Loucy (cell line): ENCODE measurements around the gene YBX2.

Source experiments
- H2AFZ ChIP-seq: fragments of 200-600 bp; sonication (generic); 2 replicates; pipeline ENCODE4 v1.6.0; 2016; ENCODE audit warnings: antibody characterized with exemption, mild to moderate bottlenecking, low read length, moderate library complexity
- H3F3A ChIP-seq: fragments of 200-600 bp; 2 replicates; pipeline ENCODE4 v1.6.0; 2016; ENCODE audit warnings: antibody characterized with exemption, low read depth, mild to moderate bottlenecking
- H3K27me3 ChIP-seq: fragments of 200-600 bp; sonication (generic); 2 replicates; pipeline ENCODE4 v1.6.1; 2014; ENCODE audit warnings: low read length, mild to moderate bottlenecking; ENCODE audit not compliant: insufficient read depth, poor library complexity, severe bottlenecking
- H3K36me3 ChIP-seq: fragments of 200-600 bp; sonication (generic); 2 replicates; pipeline ENCODE4 v1.6.1; 2016; ENCODE audit warnings: low read length; ENCODE audit not compliant: insufficient read depth
- H3K4me1 ChIP-seq: fragments of 200-600 bp; sonication (generic); 2 replicates; pipeline ENCODE4 v1.5.1; 2014; ENCODE audit warnings: low read length, mild to moderate bottlenecking; ENCODE audit not compliant: insufficient read depth, poor library complexity, severe bottlenecking
- H3K4me2 ChIP-seq: fragments of 200-600 bp; sonication (generic); 2 replicates; pipeline ENCODE4 v1.6.0; 2014; ENCODE audit warnings: antibody characterized with exemption, low read length, low read depth, mild to moderate bottlenecking; ENCODE audit not compliant: poor library complexity, severe bottlenecking
- H3K4me3 ChIP-seq: fragments of 200-600 bp; sonication (generic); 2 replicates; pipeline ENCODE4 v1.5.1; 2014; ENCODE audit warnings: low read length, mild to moderate bottlenecking, mixed read lengths; ENCODE audit not compliant: poor library complexity, severe bottlenecking
- H3K79me2 ChIP-seq: fragments of 200-600 bp; sonication (generic); 2 replicates; pipeline ENCODE4 v1.6.1; 2014; ENCODE audit warnings: low read length; ENCODE audit not compliant: insufficient read depth
- H3K9ac ChIP-seq: fragments of 200-600 bp; sonication (generic); 2 replicates; pipeline ENCODE4 v1.6.0; 2014; ENCODE audit warnings: mild to moderate bottlenecking, low read depth, low read length, moderate library complexity; ENCODE audit not compliant: poor library complexity, severe bottlenecking
- H3K9me2 ChIP-seq: fragments of 200-600 bp; sonication (generic); replicated peaks from 2 replicates; pipeline ENCODE4 v1.6.1; 2016; ENCODE audit warnings: low read depth, low read length, mixed read lengths
- H3K9me3 ChIP-seq: fragments of 200-600 bp; sonication (generic); 2 replicates; pipeline ENCODE4 v1.6.1; 2014; ENCODE audit warnings: mild to moderate bottlenecking, antibody characterized with exemption, low read length, low read depth; ENCODE audit not compliant: insufficient read depth
- H4K20me1 ChIP-seq: fragments of 200-600 bp; sonication (generic); 2 replicates; pipeline ENCODE4 v1.6.0; 2014; ENCODE audit warnings: antibody characterized with exemption, low read length, mild to moderate bottlenecking; ENCODE audit not compliant: insufficient read depth, poor library complexity, severe bottlenecking
- EZH2phosphoT487 ChIP-seq: fragments of 200-600 bp; IDR thresholded peaks from 2 replicates; pipeline ENCODE4 v1.6.1; 2018; ENCODE audit warnings: antibody characterized with exemption, mild to moderate bottlenecking, moderate library complexity, borderline replicate concordance
- TF ChIP-seq, protein P1 (sequence below): fragments of 200-600 bp; sonication (generic); conservative IDR thresholded peaks from 2 replicates; pipeline ENCODE4 v1.5.1; 2014; ENCODE audit warnings: mild to moderate bottlenecking, antibody characterized with exemption, low read length

YBX2 gene

DNA sequence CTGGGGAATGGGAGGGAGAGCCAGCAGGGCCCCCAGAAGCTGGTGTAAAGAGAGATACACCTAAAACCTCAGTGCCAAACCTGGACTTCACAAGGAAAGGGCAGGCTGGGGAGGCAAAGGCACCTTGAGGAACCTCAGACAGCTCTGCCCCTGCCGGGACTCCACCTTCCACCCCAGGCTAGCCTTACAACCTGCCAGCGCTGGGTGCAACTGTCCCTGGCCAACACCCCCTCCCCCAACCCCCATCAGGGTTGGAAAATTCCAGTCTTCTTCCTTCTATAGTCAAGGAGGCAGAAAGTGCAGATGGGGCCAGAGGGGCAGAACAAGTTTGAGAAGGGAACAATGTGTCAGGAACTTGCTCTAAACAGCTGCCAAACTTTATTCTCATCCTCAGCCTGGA lies 2.2 kb downstream of the YBX2 start:
- peaks cover 7% of the 10 kb centered on the region for H3K4me1 ChIP-seq
- H2AFZ ChIP-seq, result no peak overlapping the region
- no peak overlapping the region for H3K9ac ChIP-seq
- H3K4me2 ChIP-seq, result no peak overlapping the region
- TF ChIP-seq, protein P1, sequence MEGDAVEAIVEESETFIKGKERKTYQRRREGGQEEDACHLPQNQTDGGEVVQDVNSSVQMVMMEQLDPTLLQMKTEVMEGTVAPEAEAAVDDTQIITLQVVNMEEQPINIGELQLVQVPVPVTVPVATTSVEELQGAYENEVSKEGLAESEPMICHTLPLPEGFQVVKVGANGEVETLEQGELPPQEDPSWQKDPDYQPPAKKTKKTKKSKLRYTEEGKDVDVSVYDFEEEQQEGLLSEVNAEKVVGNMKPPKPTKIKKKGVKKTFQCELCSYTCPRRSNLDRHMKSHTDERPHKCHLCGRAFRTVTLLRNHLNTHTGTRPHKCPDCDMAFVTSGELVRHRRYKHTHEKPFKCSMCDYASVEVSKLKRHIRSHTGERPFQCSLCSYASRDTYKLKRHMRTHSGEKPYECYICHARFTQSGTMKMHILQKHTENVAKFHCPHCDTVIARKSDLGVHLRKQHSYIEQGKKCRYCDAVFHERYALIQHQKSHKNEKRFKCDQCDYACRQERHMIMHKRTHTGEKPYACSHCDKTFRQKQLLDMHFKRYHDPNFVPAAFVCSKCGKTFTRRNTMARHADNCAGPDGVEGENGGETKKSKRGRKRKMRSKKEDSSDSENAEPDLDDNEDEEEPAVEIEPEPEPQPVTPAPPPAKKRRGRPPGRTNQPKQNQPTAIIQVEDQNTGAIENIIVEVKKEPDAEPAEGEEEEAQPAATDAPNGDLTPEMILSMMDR, result no peak
- TF ChIP-seq EZH2phosphoT487, result no peak
- H3K36me3 ChIP-seq, result no peaks in the 10 kb centered on the region
- H3K79me2 ChIP-seq, result no peaks in the 10 kb centered on the region
- H3K4me3 ChIP-seq, result no peak overlapping the region
- H3K9me2 ChIP-seq, result no peaks in the 10 kb centered on the region
- H3F3A ChIP-seq, result no peaks in the 10 kb centered on the region
- H4K20me1 ChIP-seq, result no peaks in the 10 kb centered on the region
- H3K27me3 ChIP-seq, result no peaks in the 10 kb centered on the region
- H3K9me3 ChIP-seq, result no peaks in the 10 kb centered on the region

DNA sequence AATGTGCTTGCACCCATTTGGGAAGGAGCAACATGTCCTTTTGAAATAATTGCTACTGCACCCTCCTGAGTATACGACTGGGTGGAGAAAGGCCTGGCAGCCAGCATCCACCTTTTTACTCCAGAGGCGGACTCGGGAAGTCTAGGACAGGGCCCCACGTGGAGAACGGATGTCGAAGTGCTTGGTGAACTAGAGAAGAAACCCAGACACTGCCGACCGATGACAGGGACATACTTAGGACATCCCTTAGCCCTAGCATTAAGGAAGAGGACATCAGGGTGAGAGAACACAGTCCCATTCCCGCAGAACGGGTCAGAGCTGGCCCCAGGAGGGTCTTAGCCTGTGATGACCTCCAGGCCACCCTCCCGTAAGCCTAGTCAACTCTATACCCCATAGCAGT lies 3.8 kb downstream of the YBX2 start:
- no peaks in the 10 kb centered on the region for H3K9me2 ChIP-seq
- TF ChIP-seq EZH2phosphoT487, result no peak
- TF ChIP-seq, protein P1, result no peak
- no peaks in the 10 kb centered on the region for H4K20me1 ChIP-seq
- no peak overlapping the region for H3K4me2 ChIP-seq
- no peak overlapping the region for H3K4me3 ChIP-seq
- no peaks in the 10 kb centered on the region for H3K4me1 ChIP-seq
- no peaks in the 10 kb centered on the region for H3K79me2 ChIP-seq
- H3K27me3 ChIP-seq, result no peaks in the 10 kb centered on the region
- H2AFZ ChIP-seq, result no peak overlapping the region
- no peaks in the 10 kb centered on the region for H3F3A ChIP-seq
- no peak overlapping the region for H3K9ac ChIP-seq
- no peaks in the 10 kb centered on the region for H3K36me3 ChIP-seq
- H3K9me3 ChIP-seq, result no peaks in the 10 kb centered on the region

DNA sequence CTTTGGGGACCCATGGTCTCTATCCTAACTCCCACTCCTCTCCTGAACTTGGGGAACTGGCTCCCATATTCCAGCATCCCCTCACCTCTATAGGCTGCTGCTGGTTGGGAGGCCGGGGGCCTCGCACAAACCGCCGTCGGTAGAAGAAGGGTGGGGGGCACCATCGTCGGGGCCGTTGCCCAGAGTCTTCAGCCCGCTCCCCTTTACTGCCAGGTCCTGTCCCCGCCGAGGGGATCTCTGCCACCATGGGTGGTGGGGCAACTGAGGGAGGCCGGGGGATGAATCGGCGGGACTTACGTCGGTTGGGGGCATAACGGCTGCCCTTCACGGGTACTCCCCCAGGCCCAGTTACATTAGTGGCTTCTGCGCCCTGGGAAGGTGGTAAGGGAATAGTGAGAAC lies 4.3 kb downstream of the YBX2 start:
- Histone ChIP-seq H3F3A (no peaks in the 10 kb centered on the region), H3K4me1 (no peaks in the 10 kb centered on the region), H3K4me2 (no peak overlapping the region), H3K9me2 (no peaks in the 10 kb centered on the region), H3K4me3 (no peak overlapping the region), H3K27me3 (no peaks in the 10 kb centered on the region), H3K9ac (no peak overlapping the region), H2AFZ (no peak overlapping the region), H3K79me2 (no peaks in the 10 kb centered on the region), H3K36me3 (no peaks in the 10 kb centered on the region), H3K9me3 (no peaks in the 10 kb centered on the region), H4K20me1 (no peaks in the 10 kb centered on the region)
- no peak for TF ChIP-seq EZH2phosphoT487
- TF ChIP-seq, protein P1, result no peak
